Activated naive CD8-positive, alpha-beta T cell (primary cell): ENCODE results near the gene LPCAT1.
"Not testable (repeated sequence)": the region's sequence is repeated elsewhere in the genome, so short reads cannot be mapped to it uniquely, and the experiment has no call there.

ENCODE experiments used
- H3K27ac Mint-ChIP-seq: one replicate; pipeline ENCODE4 v1.8.0; 2021; ENCODE audit warnings: mixed read lengths
- H3K27me3 Mint-ChIP-seq: one replicate; pipeline ENCODE4 v1.8.0; 2021; ENCODE audit warnings: mixed read lengths
- H3K36me3 Mint-ChIP-seq: one replicate; pipeline ENCODE4 v1.8.0; 2021; ENCODE audit warnings: mixed read lengths
- H3K4me1 Mint-ChIP-seq: one replicate; pipeline ENCODE4 v1.8.0; 2021; ENCODE audit warnings: low read depth, mixed read lengths
- H3K4me3 Mint-ChIP-seq: one replicate; pipeline ENCODE4 v1.8.0; 2021; ENCODE audit warnings: mild to moderate bottlenecking, mixed read lengths
- H3K9me3 Mint-ChIP-seq: one replicate; pipeline ENCODE4 v1.8.0; 2021; ENCODE audit warnings: low read depth, mixed read lengths

LPCAT1 gene

GRCh38 chr5:1481266-1481958 is 42.3 kb downstream of the LPCAT1 start:
- Mint-ChIP-seq H3K9me3 (no peaks in the 10 kb centered on the region), H3K4me3 (no peak overlapping the region), H3K4me1 (peaks cover 11% of the 10 kb centered on the region), H3K27ac (no peak overlapping the region), H3K36me3 (peaks cover 3% of the 10 kb centered on the region), H3K27me3 (no peaks in the 10 kb centered on the region)

- Mint-ChIP-seq H3K4me1 (peaks cover 11% of the 10 kb centered on the region), H3K9me3 (no peaks in the 10 kb centered on the region), H3K27me3 (no peaks in the 10 kb centered on the region), H3K27ac (no peak overlapping the region), H3K36me3 (peaks cover 3% of the 10 kb centered on the region), H3K4me3 (no peak overlapping the region)
These were observed 43.0 kb downstream of the LPCAT1 start for GRCh38 chr5:1480806-1481205.

DNA sequence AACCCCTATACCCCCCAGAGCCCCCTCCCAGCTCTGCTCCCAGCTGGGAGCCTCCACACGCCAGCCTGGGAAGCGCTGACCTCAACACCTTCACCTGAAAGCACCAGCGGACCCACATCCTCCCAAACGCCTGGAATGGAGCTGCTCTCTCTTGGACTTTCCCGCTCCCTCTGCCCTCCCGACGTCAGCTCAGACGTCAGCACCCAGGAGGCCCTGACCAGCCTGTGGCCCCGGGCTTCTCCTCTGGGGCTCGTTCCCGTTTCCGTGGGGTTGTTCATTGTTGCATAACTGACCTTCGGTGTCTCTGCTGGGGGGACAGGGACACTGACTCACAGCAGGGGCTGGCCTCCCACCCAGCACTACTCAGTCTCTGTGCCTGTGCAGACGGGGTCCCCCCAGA is 43.5 kb downstream of the LPCAT1 start:
- H3K27me3 Mint-ChIP-seq: no peaks in the 10 kb centered on the region
- no peak overlapping the region for H3K4me3 Mint-ChIP-seq
- peaks cover 11% of the 10 kb centered on the region for H3K4me1 Mint-ChIP-seq
- peaks cover 3% of the 10 kb centered on the region for H3K36me3 Mint-ChIP-seq
- no peaks in the 10 kb centered on the region for H3K9me3 Mint-ChIP-seq
- H3K27ac Mint-ChIP-seq: no peak overlapping the region

GRCh38 chr5:1479581-1480188 is 44.1 kb downstream of the LPCAT1 start:
- no peak overlapping the region for H3K4me3 Mint-ChIP-seq
- H3K36me3 Mint-ChIP-seq: peaks cover 3% of the 10 kb centered on the region
- no peaks in the 10 kb centered on the region for H3K27me3 Mint-ChIP-seq
- no peaks in the 10 kb centered on the region for H3K9me3 Mint-ChIP-seq
- H3K27ac Mint-ChIP-seq: no peak overlapping the region
- H3K4me1 Mint-ChIP-seq: peaks cover 10% of the 10 kb centered on the region

DNA sequence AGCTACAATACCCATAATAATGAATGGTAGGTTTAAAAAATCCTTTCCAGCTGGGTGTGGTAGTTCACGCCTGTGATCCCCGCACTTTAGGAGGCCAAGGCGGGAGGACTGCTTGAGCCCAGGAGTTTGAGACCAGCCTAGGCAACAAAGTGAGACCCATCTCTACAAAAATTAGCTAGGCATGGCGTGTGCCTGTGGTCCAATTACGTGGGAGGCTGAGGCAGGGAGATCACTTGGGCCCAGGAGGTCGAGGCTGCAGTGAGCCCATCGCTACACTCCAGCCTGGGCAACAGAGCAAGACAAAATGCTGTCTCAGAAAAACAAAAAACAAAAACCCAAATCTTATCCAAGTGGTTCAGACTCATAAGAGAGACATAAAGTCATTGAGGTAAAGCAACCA is 44.7 kb downstream of the LPCAT1 start:
- Mint-ChIP-seq H3K9me3 (no peaks in the 10 kb centered on the region), H3K4me1 (peaks cover 10% of the 10 kb centered on the region), H3K27ac (no peak overlapping the region), H3K36me3 (peaks cover 3% of the 10 kb centered on the region), H3K4me3 (no peak overlapping the region), H3K27me3 (no peaks in the 10 kb centered on the region)

GRCh38 chr5:1478271-1479035 is 45.3 kb downstream of the LPCAT1 start:
- H3K27me3 Mint-ChIP-seq: no peaks in the 10 kb centered on the region
- H3K4me3 Mint-ChIP-seq: no peak overlapping the region
- no peaks in the 10 kb centered on the region for H3K9me3 Mint-ChIP-seq
- peaks cover under 1% of the 10 kb centered on the region for H3K36me3 Mint-ChIP-seq
- no peak overlapping the region for H3K27ac Mint-ChIP-seq
- H3K4me1 Mint-ChIP-seq: peaks cover 10% of the 10 kb centered on the region

GRCh38 chr5:1477341-1477740 is 46.4 kb downstream of the LPCAT1 start:
- H3K4me3 Mint-ChIP-seq: no peak overlapping the region
- no peaks in the 10 kb centered on the region for H3K9me3 Mint-ChIP-seq
- no peak overlapping the region for H3K27ac Mint-ChIP-seq
- no peaks in the 10 kb centered on the region for H3K27me3 Mint-ChIP-seq
- H3K4me1 Mint-ChIP-seq: peaks cover 10% of the 10 kb centered on the region
- H3K36me3 Mint-ChIP-seq: no peaks in the 10 kb centered on the region

DNA sequence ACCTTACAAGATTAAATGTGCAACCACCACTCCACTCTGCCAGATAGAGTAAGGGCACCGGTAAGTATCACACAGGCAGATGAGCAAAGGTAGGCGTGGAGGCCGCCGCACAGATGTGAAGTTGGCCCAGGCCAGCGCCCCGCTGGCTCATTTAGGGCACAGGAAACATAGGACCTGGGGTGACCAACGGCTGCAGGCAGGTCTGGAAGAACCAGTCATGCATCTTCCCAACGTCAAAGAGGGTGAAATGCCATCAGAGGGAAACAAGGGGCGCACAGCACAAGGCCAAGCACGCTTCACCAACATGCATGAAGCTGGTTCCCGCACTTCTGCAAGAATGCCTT is 46.8 kb downstream of the LPCAT1 start:
- H3K27ac Mint-ChIP-seq: no peak overlapping the region
- H3K4me3 Mint-ChIP-seq: no peak overlapping the region
- no peaks in the 10 kb centered on the region for H3K9me3 Mint-ChIP-seq
- no peaks in the 10 kb centered on the region for H3K36me3 Mint-ChIP-seq
- H3K27me3 Mint-ChIP-seq: no peaks in the 10 kb centered on the region
- peaks cover 10% of the 10 kb centered on the region for H3K4me1 Mint-ChIP-seq

GRCh38 chr5:1476181-1476966 is 47.4 kb downstream of the LPCAT1 start:
- no peak overlapping the region for H3K27ac Mint-ChIP-seq
- H3K4me3 Mint-ChIP-seq: no peak overlapping the region
- peaks cover 10% of the 10 kb centered on the region for H3K4me1 Mint-ChIP-seq
- H3K27me3 Mint-ChIP-seq: no peaks in the 10 kb centered on the region
- no peaks in the 10 kb centered on the region for H3K36me3 Mint-ChIP-seq
- no peaks in the 10 kb centered on the region for H3K9me3 Mint-ChIP-seq

DNA sequence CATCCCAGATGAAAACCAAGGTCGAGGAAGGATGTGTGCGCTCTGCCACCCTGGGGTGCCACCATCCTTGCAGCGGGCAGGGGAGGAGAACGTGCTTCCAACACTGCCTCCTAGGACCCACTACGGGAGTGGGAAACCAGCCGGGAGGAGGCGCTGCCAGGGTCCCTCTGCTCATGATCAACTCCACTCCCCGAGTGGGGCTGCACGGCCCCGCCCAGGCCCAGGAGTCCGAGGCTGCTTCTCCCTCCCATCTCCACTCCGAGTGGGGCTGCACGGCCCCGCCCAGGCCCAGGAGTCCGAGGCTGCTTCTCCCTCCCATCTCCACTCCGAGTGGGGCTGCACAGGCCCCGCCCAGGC is 48.2 kb downstream of the LPCAT1 start:
- H3K27me3 Mint-ChIP-seq, H3K27ac Mint-ChIP-seq, H3K4me1 Mint-ChIP-seq, H3K9me3 Mint-ChIP-seq, H3K4me3 Mint-ChIP-seq, H3K36me3 Mint-ChIP-seq: not testable (repeated sequence)

DNA sequence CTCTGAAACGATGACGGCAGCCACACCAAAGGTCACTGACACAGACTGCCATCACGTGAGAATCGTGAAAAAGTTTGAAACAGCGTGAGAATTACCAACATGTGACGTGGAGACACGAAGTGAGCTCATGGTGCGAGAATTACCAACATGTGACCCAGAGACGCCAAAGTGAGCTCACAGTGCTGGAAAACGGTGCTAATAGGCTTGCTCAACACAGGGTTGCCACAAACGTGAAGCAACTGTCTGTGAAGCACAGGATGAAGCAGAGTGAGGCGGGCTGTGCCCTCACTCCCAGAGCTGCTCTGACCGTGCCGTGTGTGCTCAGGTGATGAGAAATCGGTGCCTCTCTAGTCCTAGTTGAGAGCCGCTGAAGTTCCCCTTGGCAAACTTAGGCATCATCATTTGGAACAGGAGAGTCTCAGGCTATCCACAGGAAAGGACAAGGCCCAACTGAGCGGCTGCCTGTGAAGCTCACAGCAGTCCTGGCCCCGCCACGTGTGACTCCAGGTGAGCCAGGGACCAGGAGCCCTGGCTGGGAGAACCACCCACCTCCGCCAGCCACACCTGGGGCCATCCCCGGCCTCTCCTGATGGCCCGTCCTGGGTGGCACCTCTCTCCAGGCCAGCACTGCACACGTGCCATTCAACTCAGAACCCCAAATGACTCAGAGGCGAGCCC is 48.8 kb downstream of the LPCAT1 start:
- Mint-ChIP-seq H3K36me3 (no peaks in the 10 kb centered on the region), H3K4me1 (peaks cover 5% of the 10 kb centered on the region), H3K27ac (no peak overlapping the region)

GRCh38 chr5:1474183-1474839 is 49.4 kb downstream of the LPCAT1 start:
- H3K27ac Mint-ChIP-seq: no peak overlapping the region
- H3K4me3 Mint-ChIP-seq: no peak overlapping the region
- H3K9me3 Mint-ChIP-seq: no peaks in the 10 kb centered on the region
- peaks cover 1% of the 10 kb centered on the region for H3K4me1 Mint-ChIP-seq
- no peaks in the 10 kb centered on the region for H3K36me3 Mint-ChIP-seq
- no peaks in the 10 kb centered on the region for H3K27me3 Mint-ChIP-seq

More for the DNA sequence above, 48.8 kb downstream of the LPCAT1 start:
- Mint-ChIP-seq H3K27me3 (no peaks in the 10 kb centered on the region), H3K9me3 (no peaks in the 10 kb centered on the region), H3K4me3 (no peak overlapping the region)

GRCh38 chr5:1473746-1474145 is 50.0 kb downstream of the LPCAT1 start:
- no peaks in the 10 kb centered on the region for H3K27me3 Mint-ChIP-seq
- no peaks in the 10 kb centered on the region for H3K9me3 Mint-ChIP-seq
- no peaks in the 10 kb centered on the region for H3K36me3 Mint-ChIP-seq
- H3K4me3 Mint-ChIP-seq: no peak overlapping the region
- H3K4me1 Mint-ChIP-seq: no peaks in the 10 kb centered on the region
- no peak overlapping the region for H3K27ac Mint-ChIP-seq

GRCh38 chr5:1472964-1473628 is 50.7 kb downstream of the LPCAT1 start:
- Mint-ChIP-seq H3K27ac (no peak overlapping the region), H3K4me3 (no peak overlapping the region), H3K36me3 (no peaks in the 10 kb centered on the region), H3K4me1 (no peaks in the 10 kb centered on the region), H3K27me3 (no peaks in the 10 kb centered on the region), H3K9me3 (no peaks in the 10 kb centered on the region)
